Uterus (tissue), 2 donors: ENCODE data around the gene P2RY2.

Experiments used
- CTCF ChIP-seq, 4 experiments: fragments of 200-600 bp in 2 of 4; fragments of 450-650 bp in 2 of 4; sonication (generic) in 2 of 4; IDR thresholded peaks; one replicate each; pipeline ENCODE4 v1.5.1; 2016 to 2019; ENCODE audit warnings: antibody characterized with exemption in 4 of 4, mild to moderate bottlenecking in 2 of 4, moderate library complexity in 1 of 4
- POLR2A ChIP-seq, 2 donors: fragments of 450-650 bp; IDR thresholded peaks; one replicate each; pipeline ENCODE4 v1.6.1; 2016; ENCODE audit warnings: antibody characterized with exemption in 2 of 2, mild to moderate bottlenecking in 1 of 2, moderate library complexity in 1 of 2

- TF ChIP-seq CTCF (IDR thresholded peaks at IDR 0.05) (no peak), POLR2A (IDR thresholded peaks at IDR 0.05) (no peak)
Observed at GRCh38 chr11:73245461-73245860, 27.4 kb downstream of the P2RY2 start.
